ENCODE measurements around the gene TOR3A.

TOR3A gene

DNA sequence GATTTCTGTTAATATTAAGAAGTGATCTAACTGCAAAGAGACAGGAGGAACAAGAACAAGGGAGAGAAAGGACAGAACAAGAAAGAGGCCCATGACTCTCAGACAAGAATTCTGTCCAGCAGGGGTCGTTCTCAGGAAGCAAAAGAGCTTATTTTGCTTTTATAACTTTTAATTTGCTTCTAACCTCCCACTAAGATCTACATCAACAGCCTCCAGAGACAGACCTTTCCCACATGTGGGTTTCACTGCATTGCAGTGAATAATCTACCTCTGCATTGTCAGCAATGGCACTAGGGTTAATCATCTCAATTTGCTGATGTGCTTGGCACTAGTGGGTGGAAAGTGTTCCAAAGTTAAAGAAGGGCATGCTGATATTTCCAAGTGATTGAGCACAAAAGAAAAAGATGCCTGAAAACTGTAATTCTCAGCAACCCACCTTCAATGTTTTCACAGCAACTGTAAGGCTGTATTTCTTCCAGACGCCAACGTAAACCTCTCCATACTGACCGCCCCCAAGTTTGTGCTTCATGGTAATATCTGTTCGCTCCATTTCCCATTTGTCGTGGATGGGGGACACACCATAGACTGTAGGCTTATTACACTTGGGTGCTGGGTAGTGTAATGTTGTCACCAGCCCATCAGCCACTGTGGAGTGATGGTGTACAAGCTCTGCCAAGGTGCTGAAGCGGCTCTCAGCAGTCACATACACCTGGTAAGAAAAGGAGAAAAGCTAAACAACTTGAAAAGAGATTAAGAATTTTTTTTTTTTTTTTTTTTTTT, 39.5 kb downstream of the TOR3A start:
- Histone ChIP-seq H3K9me3 (ENCODE audit: control insufficient read depth, insufficient read depth, low read length) (no peaks in the 10 kb centered on the region), H3K4me2 (ENCODE audit: low read length) (no peak overlapping the region), H3K4me1 (ENCODE audit: control insufficient read depth, low read length) (0 out of 2 replicates have a peak, but pooled peaks cover 5% of the 10 kb centered on the region), H3K36me3 (ENCODE audit: control insufficient read depth, low read length) (peaks cover 27% of the 10 kb centered on the region), H3K27me3 (ENCODE audit: control insufficient read depth, low read length) (no peaks in the 10 kb centered on the region), H3F3A (ENCODE audit: control insufficient read depth, insufficient read depth) (no peaks in the 10 kb centered on the region), H3K4me3 (ENCODE audit: low read length) (no peak overlapping the region), H3K27ac (ENCODE audit: low read depth, low read length) (no peak overlapping the region), H4K20me1 (ENCODE audit: control insufficient read depth, insufficient read depth, low read depth, low read length) (no peaks in the 10 kb centered on the region), H3K79me2 (ENCODE audit: control insufficient read depth, low read length) (no peaks in the 10 kb centered on the region), H3K9me2 (replicated peaks; ENCODE audit: control insufficient read depth, low read length) (no peaks in the 10 kb centered on the region)
- TF ChIP-seq, protein P1, sequence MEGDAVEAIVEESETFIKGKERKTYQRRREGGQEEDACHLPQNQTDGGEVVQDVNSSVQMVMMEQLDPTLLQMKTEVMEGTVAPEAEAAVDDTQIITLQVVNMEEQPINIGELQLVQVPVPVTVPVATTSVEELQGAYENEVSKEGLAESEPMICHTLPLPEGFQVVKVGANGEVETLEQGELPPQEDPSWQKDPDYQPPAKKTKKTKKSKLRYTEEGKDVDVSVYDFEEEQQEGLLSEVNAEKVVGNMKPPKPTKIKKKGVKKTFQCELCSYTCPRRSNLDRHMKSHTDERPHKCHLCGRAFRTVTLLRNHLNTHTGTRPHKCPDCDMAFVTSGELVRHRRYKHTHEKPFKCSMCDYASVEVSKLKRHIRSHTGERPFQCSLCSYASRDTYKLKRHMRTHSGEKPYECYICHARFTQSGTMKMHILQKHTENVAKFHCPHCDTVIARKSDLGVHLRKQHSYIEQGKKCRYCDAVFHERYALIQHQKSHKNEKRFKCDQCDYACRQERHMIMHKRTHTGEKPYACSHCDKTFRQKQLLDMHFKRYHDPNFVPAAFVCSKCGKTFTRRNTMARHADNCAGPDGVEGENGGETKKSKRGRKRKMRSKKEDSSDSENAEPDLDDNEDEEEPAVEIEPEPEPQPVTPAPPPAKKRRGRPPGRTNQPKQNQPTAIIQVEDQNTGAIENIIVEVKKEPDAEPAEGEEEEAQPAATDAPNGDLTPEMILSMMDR (IDR thresholded peaks at IDR 0.05; ENCODE audit: low read depth, low read length, poor library complexity, severe bottlenecking): peak; percentile 74
- no peak for TF ChIP-seq EZH2phosphoT487 (IDR thresholded peaks at IDR 0.05; ENCODE audit: borderline replicate concordance, low read length)

GRCh38 chr1:179124873-179125272, 43.0 kb downstream of the TOR3A start:
- no peaks in the 10 kb centered on the region for H3K9me3 ChIP-seq (ENCODE audit: control insufficient read depth, insufficient read depth, low read length)
- H3K36me3 ChIP-seq (ENCODE audit: control insufficient read depth, low read length): peaks cover 11% of the 10 kb centered on the region
- no peaks in the 10 kb centered on the region for H3K9me2 ChIP-seq (replicated peaks; ENCODE audit: control insufficient read depth, low read length)
- H3K79me2 ChIP-seq (ENCODE audit: control insufficient read depth, low read length): no peaks in the 10 kb centered on the region
- H3K4me1 ChIP-seq (ENCODE audit: control insufficient read depth, low read length): peaks cover 17% of the 10 kb centered on the region
- H3K27ac ChIP-seq (ENCODE audit: low read depth, low read length): no peak overlapping the region
- no peaks in the 10 kb centered on the region for H3K27me3 ChIP-seq (ENCODE audit: control insufficient read depth, low read length)
- H3F3A ChIP-seq (ENCODE audit: control insufficient read depth, insufficient read depth): no peaks in the 10 kb centered on the region
- H3K4me2 ChIP-seq (ENCODE audit: low read length): no peak overlapping the region
- no peak overlapping the region for H3K4me3 ChIP-seq (ENCODE audit: low read length)
- TF ChIP-seq EZH2phosphoT487 (IDR thresholded peaks at IDR 0.05; ENCODE audit: borderline replicate concordance, low read length): no peak
- TF ChIP-seq, protein P1 (IDR thresholded peaks at IDR 0.05; ENCODE audit: low read depth, low read length, poor library complexity, severe bottlenecking): no peak
- H4K20me1 ChIP-seq (ENCODE audit: control insufficient read depth, insufficient read depth, low read depth, low read length): no peaks in the 10 kb centered on the region

- H3K36me3 ChIP-seq (ENCODE audit: control insufficient read depth, low read length): peaks cover 16% of the 10 kb centered on the region
Measured at GRCh38 chr1:179126338-179127060, 44.6 kb downstream of the TOR3A start.

More at GRCh38 chr1:179126338-179127060, 44.6 kb downstream of the TOR3A start:
- no peak overlapping the region for H3K27ac ChIP-seq (ENCODE audit: low read depth, low read length)
- no peaks in the 10 kb centered on the region for H3K9me3 ChIP-seq (ENCODE audit: control insufficient read depth, insufficient read depth, low read length)
- H3F3A ChIP-seq (ENCODE audit: control insufficient read depth, insufficient read depth): no peaks in the 10 kb centered on the region
- H4K20me1 ChIP-seq (ENCODE audit: control insufficient read depth, insufficient read depth, low read depth, low read length): no peaks in the 10 kb centered on the region
- H3K79me2 ChIP-seq (ENCODE audit: control insufficient read depth, low read length): no peaks in the 10 kb centered on the region
- H3K4me2 ChIP-seq (ENCODE audit: low read length): no peak overlapping the region
- TF ChIP-seq EZH2phosphoT487 (IDR thresholded peaks at IDR 0.05; ENCODE audit: borderline replicate concordance, low read length): no peak
- TF ChIP-seq, protein P1 (IDR thresholded peaks at IDR 0.05; ENCODE audit: low read depth, low read length, poor library complexity, severe bottlenecking): no peak
- no peaks in the 10 kb centered on the region for H3K27me3 ChIP-seq (ENCODE audit: control insufficient read depth, low read length)
- peaks cover 24% of the 10 kb centered on the region for H3K4me1 ChIP-seq (ENCODE audit: control insufficient read depth, low read length)
- H3K4me3 ChIP-seq (ENCODE audit: low read length): no peak overlapping the region
- H3K9me2 ChIP-seq (replicated peaks; ENCODE audit: control insufficient read depth, low read length): no peaks in the 10 kb centered on the region

All from DOHH2 (cell line).